ENCODE data around the gene ZKSCAN5.
"Not testable (repeated sequence)": the region's sequence is repeated elsewhere in the genome, so short reads cannot be mapped to it uniquely, and the experiment has no call there.

Gene ZKSCAN5

GRCh38 chr7:99579281-99579955 lies 75.0 kb downstream of the ZKSCAN5 start:
- no peaks in the 10 kb centered on the region for H3K27me3 Mint-ChIP-seq (ENCODE audit: low read depth)
- no peaks in the 10 kb centered on the region for H3K9me3 Mint-ChIP-seq
- no peaks in the 10 kb centered on the region for H3K36me3 Mint-ChIP-seq (ENCODE audit: low read depth)
- H3K4me1 Mint-ChIP-seq (ENCODE audit: low read depth) = peaks cover 12% of the 10 kb centered on the region
- H3K27ac Mint-ChIP-seq = no peak overlapping the region
- H3K4me3 Mint-ChIP-seq = peak overlapping the region; percentile 50

DNA sequence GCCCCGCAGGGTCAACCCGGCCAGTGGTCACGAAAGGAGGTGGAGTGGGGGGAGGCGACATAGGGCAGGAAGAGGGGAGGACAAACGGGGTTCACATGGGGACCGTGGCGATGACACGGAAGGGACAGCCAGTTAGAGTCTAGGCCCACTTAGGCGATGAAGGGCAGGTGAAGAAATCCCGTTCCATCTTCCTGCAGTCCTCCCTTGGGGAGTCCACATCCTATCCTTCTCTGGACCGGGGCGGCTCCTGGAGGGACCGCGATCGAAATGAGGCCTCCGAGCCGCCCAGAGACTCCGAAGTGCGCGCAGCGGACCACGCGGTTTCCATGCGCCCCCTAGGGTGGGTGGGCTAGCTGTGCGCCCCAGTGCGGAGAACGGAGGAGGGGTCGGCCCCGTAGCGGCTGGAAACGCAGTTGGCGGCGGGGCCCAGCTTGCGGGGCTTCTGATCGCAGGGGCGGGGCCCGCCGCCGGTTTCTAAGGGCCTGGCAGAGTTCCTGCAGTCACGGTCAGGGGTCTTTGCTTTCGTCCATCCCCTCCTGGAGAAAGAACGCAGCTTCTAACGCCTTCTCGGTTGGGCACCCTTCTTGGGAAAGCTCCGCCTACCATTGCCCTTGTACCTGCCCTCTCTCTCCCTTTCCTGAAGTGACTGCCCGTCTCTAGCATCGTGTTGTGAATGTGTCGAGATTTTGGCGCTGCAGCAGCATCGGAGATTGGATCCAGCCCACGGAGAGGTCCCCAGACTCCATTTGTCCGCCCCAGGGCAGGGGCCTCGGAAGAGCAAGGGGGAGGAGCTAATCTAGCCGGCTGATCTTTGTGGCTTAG lies 75.7 kb downstream of the ZKSCAN5 start:
- H3K4me3 Mint-ChIP-seq = peak overlapping the region; percentile 82
- H3K27me3 Mint-ChIP-seq (ENCODE audit: low read depth) = no peaks in the 10 kb centered on the region
- H3K4me1 Mint-ChIP-seq (ENCODE audit: low read depth) = peaks cover 12% of the 10 kb centered on the region
- H3K9me3 Mint-ChIP-seq = no peaks in the 10 kb centered on the region
- no peaks in the 10 kb centered on the region for H3K36me3 Mint-ChIP-seq (ENCODE audit: low read depth)
- H3K27ac Mint-ChIP-seq = no peak overlapping the region

DNA sequence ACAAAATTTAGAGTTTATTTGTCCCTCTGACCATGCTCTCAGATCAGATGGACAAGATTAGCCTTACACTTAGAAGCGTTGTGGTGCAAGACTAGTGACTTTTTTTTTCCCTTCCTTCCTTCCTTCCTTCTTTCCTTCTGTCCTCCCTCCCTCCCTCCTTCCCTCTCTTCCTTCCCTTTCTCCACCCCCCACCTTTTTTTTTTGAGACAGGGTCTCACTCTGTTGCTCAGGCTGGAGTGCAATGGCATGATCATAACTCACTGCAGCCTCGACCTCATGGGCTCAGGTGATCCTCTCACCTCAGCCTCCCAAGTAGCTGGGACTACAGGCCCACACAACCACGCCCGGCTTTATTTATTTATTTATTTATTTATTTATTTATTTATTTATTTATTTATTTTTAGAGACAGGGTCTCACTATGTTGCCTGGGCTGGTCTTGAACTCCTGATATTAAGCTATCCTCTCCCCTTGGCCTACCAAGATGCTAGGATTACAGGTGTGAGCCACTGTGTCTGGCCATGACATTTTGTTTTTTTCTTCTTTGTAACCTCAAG lies 76.4 kb downstream of the ZKSCAN5 start:
- peaks cover 12% of the 10 kb centered on the region for H3K4me1 Mint-ChIP-seq (ENCODE audit: low read depth)
- H3K4me3 Mint-ChIP-seq = peak overlapping the region; percentile 82
- not testable (repeated sequence) for H3K9me3 Mint-ChIP-seq; H3K27me3 Mint-ChIP-seq (ENCODE audit: low read depth); H3K27ac Mint-ChIP-seq; H3K36me3 Mint-ChIP-seq (ENCODE audit: low read depth)
